Neural cell (in vitro differentiated cells): ENCODE measurements around the gene DAAM2.

Source experiments
- CTCF ChIP-seq: fragments of 450-650 bp; IDR thresholded peaks from 2 replicates; pipeline ENCODE4 v1.5.1; 2014; ENCODE audit warnings: antibody characterized with exemption, mild to moderate bottlenecking, moderate library complexity; ENCODE audit not compliant: poor library complexity, severe bottlenecking
- EP300 ChIP-seq: fragments of 450-650 bp; conservative IDR thresholded peaks from 2 replicates; pipeline ENCODE4 v1.6.1; 2014; ENCODE audit warnings: antibody characterized with exemption, mild to moderate bottlenecking, moderate library complexity; ENCODE audit not compliant: poor library complexity, severe bottlenecking
- EZH2 ChIP-seq: fragments of 200-600, 300-800 bp; shearing (Covaris generic), sonication (generic); IDR thresholded peaks from 2 replicates; pipeline ENCODE4 v1.6.1; 2014; ENCODE audit warnings: antibody characterized with exemption, low read length, borderline replicate concordance, mild to moderate bottlenecking; ENCODE audit not compliant: insufficient read depth, poor library complexity, severe bottlenecking
- MXI1 ChIP-seq: fragments of 450-650 bp; conservative IDR thresholded peaks from 2 replicates; pipeline ENCODE4 v1.6.1; 2014; ENCODE audit warnings: antibody characterized with exemption, mild to moderate bottlenecking; ENCODE audit not compliant: poor library complexity, severe bottlenecking
- TAF1 ChIP-seq: IDR thresholded peaks from 2 replicates; pipeline ENCODE4 v1.6.1; 2012; ENCODE audit warnings: low read depth

GRCh38 chr6:39876826-39877225 lies 84.7 kb downstream of the DAAM2 start:
- TF ChIP-seq EZH2 (no peak), CTCF (no peak), TAF1 (no peak), EP300 (no peak), MXI1 (no peak)
